Dendritic cell treated with granulocyte-macrophage colony-stimulating factor and Interleukin-4, amounts not matched to agents 40 ng/mL and 50 ng/mL, for 4 days (primary cell): ENCODE results near the gene SLC7A4.
A peak's percentile ranks its signal among the peaks of the same experiment; 100 is the strongest.
"Not testable (repeated sequence)": the region's sequence is repeated elsewhere in the genome, so short reads cannot be mapped to it uniquely, and the experiment has no call there.

Experiments used
- H3K27ac Mint-ChIP-seq: one replicate; pipeline ENCODE4 v1.8.0; 2022; ENCODE audit warnings: mild to moderate bottlenecking, mixed read lengths
- H3K27me3 Mint-ChIP-seq: one replicate; pipeline ENCODE4 v1.8.0; 2022; ENCODE audit warnings: mild to moderate bottlenecking, mixed read lengths
- H3K36me3 Mint-ChIP-seq: one replicate; pipeline ENCODE4 v1.8.0; 2022; ENCODE audit warnings: low read depth, mixed read lengths
- H3K4me1 Mint-ChIP-seq: one replicate; pipeline ENCODE4 v1.8.0; 2022; ENCODE audit warnings: low read depth, mixed read lengths
- H3K4me3 Mint-ChIP-seq: one replicate; pipeline ENCODE4 v1.8.0; 2022; ENCODE audit warnings: mild to moderate bottlenecking, moderate library complexity, mixed read lengths
- H3K9me3 Mint-ChIP-seq: one replicate; pipeline ENCODE4 v1.8.0; 2022; ENCODE audit warnings: mixed read lengths
- intact Hi-C: fragments of 100-400 bp; cut with micrococcal nuclease; formaldehyde crosslinking; loops from one replicate; pipeline ENCODE4 v1.15.0; 2022

Gene SLC7A4

DNA sequence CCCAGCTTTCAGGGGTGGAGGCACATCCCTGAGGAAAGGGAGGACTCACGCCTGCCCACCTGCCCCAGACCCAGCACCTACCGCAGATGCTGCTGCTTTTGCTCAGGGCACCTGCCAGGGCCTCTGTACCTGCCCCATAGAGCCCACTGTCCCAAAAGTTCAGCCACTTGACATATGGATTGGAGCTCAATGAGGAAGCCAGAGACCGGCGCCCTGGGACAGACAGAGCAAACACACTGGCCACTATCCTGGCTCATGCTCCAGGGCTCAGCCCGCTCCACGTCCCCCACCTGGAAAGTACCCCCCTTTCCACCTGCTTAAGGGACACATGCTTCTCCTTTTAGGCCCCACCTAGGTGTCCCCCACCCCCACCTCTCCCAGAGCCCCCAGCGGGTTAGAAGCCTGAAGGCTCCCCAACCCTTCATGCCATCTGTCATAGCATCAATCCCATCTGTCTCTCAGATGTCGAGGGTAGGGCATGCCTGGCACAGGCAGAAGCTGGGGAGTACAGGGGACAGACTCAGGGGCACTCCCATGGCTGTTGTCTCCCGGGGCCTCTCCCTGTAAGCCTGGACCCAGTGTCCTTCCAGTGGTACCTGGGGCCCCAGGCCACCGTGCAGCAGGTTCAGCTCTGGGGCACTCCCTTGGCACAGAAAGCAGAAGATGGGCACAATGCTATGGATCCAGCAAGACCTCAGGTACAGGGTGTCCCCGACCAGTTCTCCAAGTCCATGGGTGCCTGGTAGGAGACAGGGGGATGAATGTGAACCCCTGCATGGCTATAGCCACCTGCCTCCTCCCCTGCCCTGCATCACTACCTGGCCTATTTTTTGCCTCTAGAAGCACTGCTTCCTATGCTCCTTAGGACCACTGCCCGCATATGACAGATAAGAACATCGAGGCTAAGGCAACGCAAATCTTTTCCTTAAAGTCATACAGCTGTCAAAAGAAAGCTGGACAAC, 19.6 kb downstream of the SLC7A4 start:
- Mint-ChIP-seq H3K9me3 (no peaks in the 10 kb centered on the region), H3K27me3 (peaks cover 35% of the 10 kb centered on the region), H3K36me3 (no peaks in the 10 kb centered on the region), H3K27ac (no peak overlapping the region), H3K4me3 (no peak overlapping the region), H3K4me1 (peaks cover 18% of the 10 kb centered on the region)
- intact Hi-C loops: no loop called here

DNA sequence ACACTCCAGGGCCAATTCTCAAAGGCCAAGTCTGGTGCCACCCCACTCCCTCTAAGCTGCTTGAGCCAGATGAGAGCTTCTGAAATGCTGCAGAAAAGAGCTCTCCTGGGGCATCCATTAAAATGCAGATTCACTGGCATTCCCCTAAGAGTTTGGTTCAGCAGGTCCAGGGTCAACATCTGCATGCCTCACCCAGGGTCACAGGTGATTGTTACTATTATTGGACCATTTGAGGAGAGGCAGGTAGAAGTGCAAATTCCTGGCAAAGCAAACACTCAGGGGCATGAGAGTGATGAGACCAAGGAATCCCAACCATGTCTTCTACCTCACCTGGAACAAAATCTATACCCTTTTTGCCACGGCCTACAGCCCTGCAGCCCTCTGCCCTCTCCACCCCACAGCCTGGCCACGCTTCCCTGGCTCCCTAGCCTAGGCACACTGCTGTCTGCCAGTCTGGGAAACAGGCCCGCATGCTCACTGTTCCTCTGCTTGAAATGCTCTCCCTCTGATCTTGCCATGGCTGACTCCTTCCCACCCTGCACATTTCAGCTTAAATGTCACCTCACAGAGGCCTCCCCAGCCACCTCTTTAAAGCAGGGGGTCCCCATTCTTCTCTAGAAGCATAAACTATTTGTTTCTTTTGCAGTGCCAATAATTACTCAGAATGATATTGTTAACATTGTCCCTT, 21.8 kb downstream of the SLC7A4 start:
- Mint-ChIP-seq H3K4me3 (no peak overlapping the region), H3K9me3 (no peaks in the 10 kb centered on the region), H3K36me3 (no peaks in the 10 kb centered on the region), H3K27ac (no peak overlapping the region), H3K27me3 (peaks cover 21% of the 10 kb centered on the region), H3K4me1 (peaks cover 18% of the 10 kb centered on the region)
- intact Hi-C loops: no loop called here

- H3K4me3 Mint-ChIP-seq: no peak overlapping the region
- intact Hi-C loops: loop anchor here (10.0 kb wide), 1 partner anchor 125 kb away; no protein-coding TSS in a partner anchor
- peaks cover 15% of the 10 kb centered on the region for H3K27me3 Mint-ChIP-seq
- H3K27ac Mint-ChIP-seq: no peak overlapping the region
- H3K36me3 Mint-ChIP-seq: no peaks in the 10 kb centered on the region
- no peaks in the 10 kb centered on the region for H3K9me3 Mint-ChIP-seq
- H3K4me1 Mint-ChIP-seq: peaks cover 12% of the 10 kb centered on the region
Observed at GRCh38 chr22:21009638-21010425, 22.5 kb downstream of the SLC7A4 start.

DNA sequence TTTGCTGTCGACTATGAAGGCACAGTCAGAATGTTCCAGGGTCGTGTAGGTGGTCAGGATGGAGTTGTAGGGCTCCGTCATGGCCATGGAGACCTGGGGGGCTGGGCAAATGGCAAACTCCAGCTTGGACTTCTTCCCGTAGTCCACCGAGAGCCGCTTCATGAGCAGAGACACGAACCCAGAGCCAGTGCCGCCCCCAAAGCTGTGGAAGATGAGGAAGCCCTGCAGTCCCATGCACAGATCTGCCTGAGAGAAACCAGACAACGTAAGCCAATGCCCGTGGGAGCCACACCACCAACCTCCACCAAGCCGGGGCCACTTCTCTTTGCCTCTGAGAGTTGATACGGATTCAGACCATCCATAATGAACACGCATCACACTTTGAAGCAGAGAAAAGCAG, 23.2 kb downstream of the SLC7A4 start:
- not testable (repeated sequence) for H3K4me3 Mint-ChIP-seq, H3K27ac Mint-ChIP-seq, H3K4me1 Mint-ChIP-seq, H3K9me3 Mint-ChIP-seq, H3K36me3 Mint-ChIP-seq, H3K27me3 Mint-ChIP-seq
- intact Hi-C loops: loop anchor here (10.0 kb wide), 1 partner anchor 124 kb away; no protein-coding TSS in a partner anchor

- intact Hi-C loops: loop anchor here (10.0 kb wide), 1 partner anchor 119 kb away; no protein-coding TSS in a partner anchor
- Mint-ChIP-seq H3K36me3 (peaks cover 35% of the 10 kb centered on the region), H3K4me1 (peaks cover 31% of the 10 kb centered on the region), H3K27ac (no peak overlapping the region), H3K4me3 (no peak overlapping the region), H3K9me3 (no peaks in the 10 kb centered on the region), H3K27me3 (peaks cover 2% of the 10 kb centered on the region)
Observed at GRCh38 chr22:21003782-21004181, 28.6 kb downstream of the SLC7A4 start.

GRCh38 chr22:21001601-21002325, 30.6 kb downstream of the SLC7A4 start, which contains the start of gene THAP7:
Gene THAP7, minus strand, starts transcription at chr22:21002118. Its CDS starts 207 bp downstream, at chr22:21001911.
- Mint-ChIP-seq H3K36me3 (peaks cover 55% of the 10 kb centered on the region), H3K27ac (peak within 1 kb of the TSS; percentile 99), H3K4me1 (peaks cover 40% of the 10 kb centered on the region), H3K4me3 (peak within 1 kb of the TSS; percentile 80), H3K9me3 (no peaks in the 10 kb centered on the region), H3K27me3 (peaks cover 2% of the 10 kb centered on the region)
- intact Hi-C loops: loop anchor here (10.0 kb wide), 1 partner anchor 117 kb away; no protein-coding TSS in a partner anchor

- Mint-ChIP-seq H3K36me3 (peaks cover 62% of the 10 kb centered on the region), H3K27ac (peak overlapping the region; percentile 99), H3K4me1 (peaks cover 40% of the 10 kb centered on the region), H3K9me3 (no peaks in the 10 kb centered on the region), H3K27me3 (no peaks in the 10 kb centered on the region), H3K4me3 (peak overlapping the region; percentile 80)
- intact Hi-C loops: loop anchor here (10.0 kb wide), 1 partner anchor 116 kb away; no protein-coding TSS in a partner anchor
Observed at GRCh38 chr22:21000987-21001600, 31.3 kb downstream of the SLC7A4 start.

- H3K27me3 Mint-ChIP-seq: no peaks in the 10 kb centered on the region
- intact Hi-C loops: loop anchor here (10.0 kb wide), 1 partner anchor 116 kb away; no protein-coding TSS in a partner anchor
- peak overlapping the region; percentile 99 for H3K27ac Mint-ChIP-seq
- H3K9me3 Mint-ChIP-seq: no peaks in the 10 kb centered on the region
- H3K4me1 Mint-ChIP-seq: peaks cover 40% of the 10 kb centered on the region
- H3K4me3 Mint-ChIP-seq: peak overlapping the region; percentile 80
- peaks cover 69% of the 10 kb centered on the region for H3K36me3 Mint-ChIP-seq
Observed at GRCh38 chr22:21000207-21000986, 32.0 kb downstream of the SLC7A4 start.

- H3K9me3 Mint-ChIP-seq: no peaks in the 10 kb centered on the region
- peaks cover 77% of the 10 kb centered on the region for H3K36me3 Mint-ChIP-seq
- H3K27ac Mint-ChIP-seq: no peak overlapping the region
- H3K27me3 Mint-ChIP-seq: no peaks in the 10 kb centered on the region
- peaks cover 40% of the 10 kb centered on the region for H3K4me1 Mint-ChIP-seq
- H3K4me3 Mint-ChIP-seq: peak overlapping the region; percentile 30
- intact Hi-C loops: loop anchor here (10.0 kb wide), 1 partner anchor 115 kb away; no protein-coding TSS in a partner anchor
Observed at GRCh38 chr22:20999350-21000206, 32.8 kb downstream of the SLC7A4 start.

DNA sequence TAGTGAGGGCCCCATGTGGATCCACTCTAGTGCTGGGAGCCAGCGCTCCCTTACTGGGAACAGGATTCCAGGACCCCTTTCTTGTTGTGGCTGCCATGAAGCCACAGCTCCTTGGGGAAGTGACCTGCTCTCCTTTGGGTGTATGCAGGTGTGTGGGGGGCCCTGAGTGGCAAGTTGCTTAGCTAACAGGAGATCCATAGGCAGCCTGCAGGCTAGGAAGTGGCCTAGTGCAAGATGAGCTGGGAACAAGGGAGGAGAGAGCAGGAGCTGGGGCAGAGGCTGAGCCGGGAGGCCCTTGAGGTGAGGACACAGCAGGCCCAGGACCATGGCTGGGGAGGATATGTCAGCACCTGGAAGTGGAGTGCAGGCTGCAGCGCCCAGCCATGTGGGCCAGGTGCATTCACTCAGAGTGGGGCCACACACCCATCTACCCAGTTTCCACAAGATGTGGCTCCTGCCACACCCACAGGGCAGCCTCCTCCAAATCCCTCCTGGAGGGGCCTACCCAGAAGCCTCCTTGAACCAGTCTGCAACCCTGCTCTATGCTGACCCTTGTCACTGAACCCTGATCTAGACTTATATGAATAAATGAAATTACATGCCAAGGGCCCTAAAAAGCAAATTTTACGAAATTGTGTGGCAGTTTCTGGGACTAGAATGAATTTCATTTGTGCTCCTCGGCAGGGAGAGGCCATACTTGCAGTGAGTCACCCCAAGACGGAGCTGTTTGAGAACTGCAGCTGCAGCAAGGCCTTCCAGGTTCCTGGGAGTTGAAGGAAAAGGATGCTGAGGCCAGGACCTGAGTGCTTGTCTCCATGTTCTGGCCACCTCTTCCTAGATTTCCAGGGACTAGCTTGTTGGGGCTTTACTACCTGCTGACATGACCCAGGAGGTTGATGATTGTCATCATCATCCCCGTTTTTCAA, 33.7 kb downstream of the SLC7A4 start:
- peaks cover 40% of the 10 kb centered on the region for H3K4me1 Mint-ChIP-seq
- no peak overlapping the region for H3K27ac Mint-ChIP-seq
- no peaks in the 10 kb centered on the region for H3K27me3 Mint-ChIP-seq
- H3K4me3 Mint-ChIP-seq: no peak overlapping the region
- intact Hi-C loops: no loop called here
- peaks cover 86% of the 10 kb centered on the region for H3K36me3 Mint-ChIP-seq
- no peaks in the 10 kb centered on the region for H3K9me3 Mint-ChIP-seq
